HG03432 (cell line): ENCODE data around the gene OSBPL5.
"Not testable (repeated sequence)": the region's sequence is repeated elsewhere in the genome, so short reads cannot be mapped to it uniquely, and the experiment has no call there.

Experiments used
- ATAC-seq: cut with Tn5 transposase; IDR thresholded peaks from one replicate; pipeline ENCODE4 v1.9.1; 2021; ENCODE audit warnings: mild to moderate bottlenecking, moderate library complexity; ENCODE audit not compliant: unreplicated experiment

The OSBPL5 gene

GRCh38 chr11:3123761-3124733, 41.1 kb downstream of the OSBPL5 start:
- no peak for ATAC-seq

GRCh38 chr11:3123305-3123704, 41.8 kb downstream of the OSBPL5 start:
- no peak for ATAC-seq

- no peak for ATAC-seq
Observed at GRCh38 chr11:3122775-3123201, 42.3 kb downstream of the OSBPL5 start.

- no peak for ATAC-seq
Observed at GRCh38 chr11:3121931-3122774, 43.0 kb downstream of the OSBPL5 start.

- ATAC-seq, result no peak
Observed at GRCh38 chr11:3121416-3121815, 43.7 kb downstream of the OSBPL5 start.

- ATAC-seq, result no peak
Observed at GRCh38 chr11:3120071-3120792, 44.9 kb downstream of the OSBPL5 start.

- no peak for ATAC-seq
Observed at GRCh38 chr11:3119141-3119821, 45.8 kb downstream of the OSBPL5 start.

- ATAC-seq, result no peak
Observed at GRCh38 chr11:3115321-3115720, 49.8 kb downstream of the OSBPL5 start.

GRCh38 chr11:3113661-3114060, 51.4 kb downstream of the OSBPL5 start:
- ATAC-seq, result not testable (repeated sequence)

- ATAC-seq, result no peak
Observed at GRCh38 chr11:3111919-3112690, 53.0 kb downstream of the OSBPL5 start.

GRCh38 chr11:3111466-3111865, 53.6 kb downstream of the OSBPL5 start:
- no peak for ATAC-seq

GRCh38 chr11:3109921-3110706, 55.0 kb downstream of the OSBPL5 start:
- no peak for ATAC-seq

- ATAC-seq, result no peak
Observed at GRCh38 chr11:3109434-3109833, 55.7 kb downstream of the OSBPL5 start.

- ATAC-seq, result no peak
Observed at GRCh38 chr11:3108183-3108721, 56.9 kb downstream of the OSBPL5 start.

GRCh38 chr11:3107608-3108182, 57.4 kb downstream of the OSBPL5 start:
- ATAC-seq, result no peak

- ATAC-seq, result no peak
Observed at GRCh38 chr11:3106736-3107524, 58.2 kb downstream of the OSBPL5 start.
